ENCODE measurements around the gene SFSWAP.
"Not testable (repeated sequence)": the region's sequence is repeated elsewhere in the genome, so short reads cannot be mapped to it uniquely, and the experiment has no call there.

The SFSWAP gene

GRCh38 chr12:131799828-131800593 is 89.1 kb downstream of the SFSWAP start:
- intact Hi-C loops (cut with DNase I) = no loop called here
- peak in 3 of 10 donors; percentile 68 to 78 (median 74) for DNase-seq

DNA sequence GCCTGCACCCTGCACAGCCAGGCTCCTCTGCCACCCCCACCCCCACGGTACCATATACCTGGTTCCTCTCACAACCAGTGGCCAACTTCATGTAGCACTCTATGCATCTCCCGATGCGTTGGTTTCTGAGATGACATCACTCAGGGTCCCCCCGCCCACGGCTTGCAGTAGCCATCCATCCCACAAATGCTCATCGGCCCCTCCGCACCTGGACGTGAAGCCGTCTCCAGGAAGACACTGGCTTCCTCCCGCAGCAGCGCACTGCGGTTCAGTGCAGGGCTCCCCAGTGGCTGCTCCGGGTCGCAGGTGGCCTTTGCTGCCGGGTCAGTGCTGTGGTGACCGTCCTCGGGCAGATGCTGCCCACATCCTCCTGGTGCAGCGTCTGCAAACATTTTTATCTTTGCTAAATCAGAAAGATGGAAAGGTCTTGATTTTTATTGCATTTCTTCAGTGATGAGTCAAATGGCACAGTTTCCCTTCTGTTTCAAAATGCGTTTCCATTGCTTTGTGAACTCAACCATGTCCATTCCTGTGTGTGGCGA is 89.8 kb downstream of the SFSWAP start:
- DNase-seq = peak in 3 of 10 donors; percentile 61 to 76 (median 75)
- intact Hi-C loops (cut with DNase I) = no loop called here

DNA sequence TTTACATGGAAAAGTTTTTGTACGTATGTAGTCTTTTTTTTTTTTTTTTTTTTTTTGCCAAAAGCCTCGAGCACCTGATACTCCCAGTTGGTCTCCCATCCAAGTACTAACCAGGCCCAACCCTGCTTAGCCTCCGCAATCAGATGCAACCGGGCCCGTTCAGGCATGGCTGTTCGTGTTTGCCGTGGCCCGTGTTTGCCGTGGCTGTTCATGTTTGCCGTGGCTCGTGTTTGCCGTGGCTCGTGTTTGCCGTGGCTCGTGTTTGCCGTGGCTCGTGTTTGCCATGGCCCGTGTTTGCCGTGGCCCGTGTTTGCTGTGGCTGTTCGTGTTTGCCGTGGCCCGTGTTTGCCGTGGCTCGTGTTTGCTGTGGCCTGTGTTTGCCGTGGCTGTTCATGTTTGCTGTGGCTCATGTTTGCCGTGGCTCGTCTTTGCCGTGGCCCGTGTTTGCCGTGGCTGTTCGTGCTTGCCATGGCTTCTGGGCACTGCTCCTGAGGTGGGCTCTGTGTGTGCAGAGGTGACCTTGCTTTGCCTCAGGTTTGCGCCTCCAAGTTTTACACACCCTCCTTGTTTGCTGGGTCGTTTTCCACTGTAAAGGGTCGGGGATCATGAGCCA is 90.5 kb downstream of the SFSWAP start:
- intact Hi-C loops (cut with DNase I) = no loop called here

GRCh38 chr12:131803961-131804521 is 93.2 kb downstream of the SFSWAP start:
- intact Hi-C loops (cut with DNase I) = no loop called here
- peak in 3 of 10 donors; percentile 26 to 64 (median 40) for DNase-seq

More for the DNA sequence above, 90.5 kb downstream of the SFSWAP start:
- DNase-seq = peak in 3 of 10 donors; percentile 35 to 74 (median 63)

GRCh38 chr12:131805421-131805820 is 94.5 kb downstream of the SFSWAP start:
- intact Hi-C loops (cut with DNase I) = no loop called here
- DNase-seq = no peak

GRCh38 chr12:131806674-131807073 is 95.8 kb downstream of the SFSWAP start:
- DNase-seq = peak in 2 of 10 donors; percentile 10 to 33

DNA sequence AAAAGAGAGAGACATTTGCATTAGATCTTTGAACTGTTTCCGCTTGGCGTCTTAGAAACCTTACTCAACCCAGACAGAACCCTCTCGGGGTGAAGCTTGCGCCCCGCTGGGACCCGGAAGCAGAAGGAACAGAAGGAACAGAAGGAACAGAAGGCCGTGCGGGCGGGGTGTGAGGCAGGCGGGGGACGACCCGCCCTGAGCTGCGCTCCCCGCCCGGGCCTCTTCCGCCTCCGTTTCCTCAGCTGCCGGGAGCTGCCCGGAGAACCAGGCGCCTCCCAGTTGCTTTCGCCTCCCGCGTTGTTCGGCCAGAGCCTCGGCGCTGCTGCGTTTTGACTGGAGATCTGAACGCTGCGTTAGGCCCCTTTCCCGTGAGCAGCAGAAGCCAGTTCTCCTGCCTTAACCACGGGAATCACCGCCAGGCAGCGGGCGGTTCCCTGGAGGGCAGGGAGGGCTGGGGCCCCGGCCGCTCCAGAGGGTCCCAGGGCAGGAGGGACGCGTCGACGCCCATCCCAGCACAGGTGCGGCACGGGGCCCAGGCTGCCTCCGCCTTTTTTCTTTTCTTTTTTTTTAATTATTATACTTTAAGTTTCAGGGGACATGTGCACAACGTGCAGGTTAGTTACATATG is 98.0 kb downstream of the SFSWAP start:
- intact Hi-C loops (cut with DNase I) = no loop called here

More at GRCh38 chr12:131806674-131807073, 95.8 kb downstream of the SFSWAP start:
- intact Hi-C loops (cut with DNase I) = no loop called here

GRCh38 chr12:131809476-131810254 is 98.8 kb downstream of the SFSWAP start:
- DNase-seq; intact Hi-C loops (cut with DNase I): not testable (repeated sequence)

More for the DNA sequence above, 98.0 kb downstream of the SFSWAP start:
- peak in 3 of 10 donors; percentile 64 to 86 (median 79) for DNase-seq

- intact Hi-C loops (cut with DNase I) = no loop called here
- peak in 3 of 10 donors; percentile 50 to 74 (median 72) for DNase-seq
Observed at GRCh38 chr12:131810726-131811125, 99.8 kb downstream of the SFSWAP start.

DNA sequence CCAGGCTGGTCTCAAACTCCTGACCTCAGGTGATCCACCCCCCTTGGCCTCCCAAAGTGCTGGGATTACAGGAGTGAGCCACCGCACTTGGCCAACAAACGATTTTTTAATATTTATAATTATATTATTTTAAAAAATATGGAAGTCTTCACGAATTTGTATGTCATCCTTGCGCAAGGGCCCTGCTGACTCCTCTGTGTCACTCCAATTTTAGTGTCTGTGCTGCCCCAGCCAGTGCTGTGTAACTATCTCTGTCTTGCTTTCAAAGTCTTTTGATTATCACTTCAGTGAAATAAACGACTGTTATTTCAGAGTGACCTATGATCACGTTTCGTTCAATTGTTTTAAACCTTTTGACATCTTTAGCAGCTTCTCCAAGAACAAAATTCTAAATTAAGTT is 104.2 kb downstream of the SFSWAP start:
- peak in 1 of 10 donors; percentile 14 for DNase-seq
- intact Hi-C loops (cut with DNase I) = no loop called here

DNA sequence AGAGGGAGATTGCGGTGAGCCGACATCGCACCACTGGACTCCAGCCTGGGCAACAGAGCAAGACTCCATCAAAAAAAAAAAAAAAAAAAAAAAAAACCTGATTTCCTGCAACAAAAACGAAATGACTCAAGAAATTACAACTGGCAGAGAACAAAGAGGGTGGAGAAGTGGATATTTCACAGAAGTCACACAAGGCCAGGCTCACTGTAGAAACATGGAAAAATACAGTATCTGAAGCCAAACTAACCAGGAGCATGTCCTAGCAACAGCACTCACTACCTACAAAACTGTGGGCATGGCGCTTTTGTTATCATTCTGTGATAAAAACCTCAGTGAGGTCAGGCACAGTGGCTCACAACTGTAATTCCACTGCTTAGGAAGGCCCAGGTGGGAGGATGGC is 105.6 kb downstream of the SFSWAP start:
- peak in 1 of 10 donors; percentile 60 for DNase-seq
- intact Hi-C loops (cut with DNase I) = no loop called here

DNA sequence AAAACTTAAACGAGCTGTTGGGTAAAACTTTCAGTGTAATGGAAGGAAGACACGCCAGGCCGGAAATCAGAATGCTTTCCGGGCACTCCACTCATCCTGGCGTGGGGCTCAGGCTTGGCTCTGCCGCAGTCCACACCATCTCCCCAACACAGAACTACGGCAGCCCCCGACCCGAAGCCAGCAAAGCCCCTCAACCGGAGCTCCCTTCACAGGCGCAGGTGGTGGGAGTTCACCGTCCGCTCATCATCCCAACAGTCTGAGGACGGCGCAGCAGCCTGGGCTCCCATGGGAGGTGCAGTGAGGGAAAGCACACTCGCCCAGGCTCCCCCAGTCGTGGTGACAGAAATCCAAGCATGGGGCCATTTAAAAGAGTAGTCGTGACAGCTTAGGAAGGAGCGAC is 106.4 kb downstream of the SFSWAP start:
- intact Hi-C loops (cut with DNase I) = no loop called here
- DNase-seq = no peak

GRCh38 chr12:131818821-131819585 is 108.1 kb downstream of the SFSWAP start:
- intact Hi-C loops (cut with DNase I) = no loop called here
- DNase-seq = peak in 1 of 10 donors; percentile 15

DNA sequence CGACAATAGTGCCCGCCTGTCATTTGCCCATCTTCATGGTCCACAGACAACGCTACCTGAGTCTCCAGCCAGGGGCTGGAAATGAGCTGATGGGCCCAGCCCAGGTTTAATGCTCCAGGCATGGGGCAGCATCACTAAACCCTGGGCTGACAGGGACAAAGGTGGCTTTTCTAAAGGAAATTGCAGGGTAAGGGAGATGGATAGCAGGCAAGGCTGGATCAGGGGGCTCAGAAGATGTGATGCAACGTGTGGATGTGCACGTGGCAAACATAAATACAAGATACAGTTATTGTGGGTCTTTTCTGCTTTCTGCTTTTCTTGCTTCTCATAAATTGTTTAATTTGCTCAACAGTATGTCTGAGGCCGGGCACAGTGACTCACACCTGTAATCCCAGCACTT is 113.6 kb downstream of the SFSWAP start:
- intact Hi-C loops (cut with DNase I) = loop anchor here (10.0 kb wide), 1 partner anchor 100 kb away; no protein-coding TSS in a partner anchor
- DNase-seq = no peak

- intact Hi-C loops (cut with DNase I) = loop anchor here (10.0 kb wide), 1 partner anchor 101 kb away; no protein-coding TSS in a partner anchor
- DNase-seq = peak in 4 of 10 donors; percentile 33 to 86 (median 62)
Observed at GRCh38 chr12:131825146-131825892, 114.4 kb downstream of the SFSWAP start.

GRCh38 chr12:131826097-131826928 is 115.4 kb downstream of the SFSWAP start:
- DNase-seq = no peak

GRCh38 chr12:131827961-131828534 is 117.2 kb downstream of the SFSWAP start, which contains the start of gene MMP17:
Gene MMP17 (plus strand): TSS chr12:131828393. CDS start chr12:131828495, 102 bp downstream.
- DNase-seq = peak in 8 of 10 donors; percentile 45 to 95 (median 67)
- intact Hi-C loops (cut with DNase I) = loop anchor here (10.0 kb wide), 1 partner anchor 103 kb away; no protein-coding TSS in a partner anchor

More at GRCh38 chr12:131826097-131826928, 115.4 kb downstream of the SFSWAP start:
- intact Hi-C loops (cut with DNase I) = loop anchor here (10.0 kb wide), 1 partner anchor 102 kb away; no protein-coding TSS in a partner anchor
